Spleen (tissue), 11 donors: ENCODE results near the gene MAST4. TPM values are rescaled to one million over a fixed set of nuclear protein-coding genes. Genes with fewer than 3 reads are reported as not detected.

ENCODE experiments used
- DNase-seq: peaks from one replicate; pipeline ENCODE4 v3.0.0-alpha.2; 2020
- H3K27ac ChIP-seq, 8 donors: fragments of 200-600 bp; sonication (generic) in 7 of 8; 1 replicate in 4 of 8; 2 replicates in 4 of 8; pipeline versions ENCODE4 v1.5.0 to v1.8.0; 2016 to 2021; ENCODE audit warnings: inconsistent platforms in 4 of 8, mild to moderate bottlenecking in 4 of 8, moderate library complexity in 1 of 8
- H3K27me3 ChIP-seq, 7 donors: fragments of 200-600 bp; sonication (generic) in 6 of 7; replicated peaks in 1 of 7; 1 replicate in 4 of 7; 2 replicates in 3 of 7; pipeline versions ENCODE4 v1.5.0 to v1.8.0; 2016 to 2021; ENCODE audit warnings: inconsistent platforms in 3 of 7, mild to moderate bottlenecking in 1 of 7
- H3K36me3 ChIP-seq, 6 donors: fragments of 200-600 bp; sonication (generic) in 5 of 6; 1 replicate in 4 of 6; 2 replicates in 2 of 6; pipeline versions ENCODE4 v1.5.0 to v1.8.0; 2016 to 2021; ENCODE audit warnings: inconsistent platforms in 2 of 6
- H3K4me1 ChIP-seq, 6 donors: fragments of 200-600 bp; sonication (generic) in 5 of 6; 1 replicate in 3 of 6; 2 replicates in 3 of 6; pipeline versions ENCODE4 v1.5.0 to v1.8.0; 2016 to 2021; ENCODE audit warnings: inconsistent platforms in 3 of 6
- H3K4me3 ChIP-seq, 8 donors: fragments of 200-600 bp; sonication (generic) in 7 of 8; 1 replicate in 4 of 8; 2 replicates in 4 of 8; pipeline versions ENCODE4 v1.5.0 to v1.8.0; 2016 to 2021; ENCODE audit warnings: inconsistent platforms in 4 of 8, mild to moderate bottlenecking in 4 of 8, moderate library complexity in 2 of 8
- H3K9me3 ChIP-seq, 8 donors: fragments of 200-600 bp; sonication (generic) in 7 of 8; 1 replicate in 4 of 8; 2 replicates in 4 of 8; pipeline versions ENCODE4 v1.5.0 to v1.8.0; 2016 to 2021; ENCODE audit warnings: inconsistent platforms in 4 of 8
- CTCF ChIP-seq, 11 experiments: fragments of 200-600 bp in 7 of 11; fragments of 450-650 bp in 4 of 11; sonication (generic) in 4 of 11; IDR thresholded peaks in 8 of 11; conservative IDR thresholded peaks in 3 of 11; 1 replicate in 7 of 11; 2 replicates in 4 of 11; pipeline versions ENCODE4 v1.4.0 to v1.8.0; 2016 to 2021; ENCODE audit warnings: antibody characterized with exemption in 11 of 11, inconsistent platforms in 4 of 11, mild to moderate bottlenecking in 1 of 11
- POLR2A ChIP-seq, 3 donors: fragments of 450-650 bp; IDR thresholded peaks; one replicate each; pipeline ENCODE4 v1.5.1; 2017; ENCODE audit warnings: antibody characterized with exemption in 3 of 3, mild to moderate bottlenecking in 1 of 3
- POLR2AphosphoS5 ChIP-seq, 3 donors: sonication (generic); formaldehyde crosslinking; IDR thresholded peaks; one replicate each; pipeline ENCODE4 v1.5.1; 2017; ENCODE audit warnings: antibody characterized with exemption in 3 of 3
- WGBS, 5 donors: extraction: QIAGEN DNeasy Blood & Tissue Kit in 3 of 5; methylation state at CpG; one replicate each; pipeline versions ENCODE4 v1.1.5 to v1.1.7; 2013 to 2018; 5-methylcytosine and 5-hydroxymethylcytosine counted together
- intact Hi-C: fragments of 100-400 bp; cut with DNase I; formaldehyde crosslinking; loops from one replicate; pipeline ENCODE4 v1.15.0; 2023; ENCODE audit warnings: low total_unique reads
- polyA plus RNA-seq, 3 donors: library from polyadenylated mRNA; stranded (reverse); fragments of 200-250 nt; gene quantifications; one replicate each; pipeline ENCODE4 v1.2.1, GENCODE V29; 2013
- total RNA-seq, 7 donors: library from RNA; depleted of rRNA in 3 of 7; stranded (reverse); fragments of >200 nt in 3 of 7; fragmentation: NEBNext Ultra II Directional in 4 of 7; extraction: Animal tissue kit (Norgen Biotek cat#: 25700) in 4 of 7; gene quantifications; one replicate each; pipeline versions ENCODE4 v1.1.0 to v1.2.1, GENCODE V29; 2016 to 2021
- donor health status: healthy with polysubstance abuse.
- donor health status: DM: no; HTN: no; CAD: no; lungs with moderate emphysema.
- donor health status: DM: no; HTN: no; CAD: no.
- donor health status: Bipolar disorder and iron deficiency.
- donor health status: healthy.
- donor health status: DM: no; HTN: no; CAD: no.
- donor health status: DM: yes; HTN: yes; CAD: no.

MAST4 gene
- total and polyA plus RNA-seq, 10 donors, result 2.5 to 43.7 (median 25.4) TPM

GRCh38 chr5:67033880-67034651, 437.9 kb downstream of the MAST4 start:
- 58 to 86% (median 81%) methylated on average over 8 of the region's 8 CpGs for WGBS, 5 donors
- H3K4me1 ChIP-seq, result peaks cover 0 to 42% (median 19%) of the 10 kb centered on the region in 6 donors
- no peaks in the 10 kb centered on the region for H3K27me3 ChIP-seq
- H3K9me3 ChIP-seq, result no peaks in the 10 kb centered on the region
- no peaks in the 10 kb centered on the region for H3K36me3 ChIP-seq
- intact Hi-C loops, result no loop called here
- DNase-seq, result no peak
- no peak for TF ChIP-seq CTCF (IDR thresholded peaks at IDR 0.05 in 8 of 11, conservative IDR thresholded peaks at IDR 0.05 in 3 of 11)
- no peak for TF ChIP-seq POLR2AphosphoS5 (IDR thresholded peaks at IDR 0.05)
- TF ChIP-seq POLR2A (IDR thresholded peaks at IDR 0.05), result no peak
- H3K4me3 ChIP-seq, result no peak overlapping the region
- H3K27ac ChIP-seq, result no peak overlapping the region

- H3K9me3 ChIP-seq, result no peaks in the 10 kb centered on the region
- no peak overlapping the region for H3K27ac ChIP-seq
- TF ChIP-seq POLR2AphosphoS5 (IDR thresholded peaks at IDR 0.05), result no peak
- TF ChIP-seq POLR2A (IDR thresholded peaks at IDR 0.05), result no peak
- TF ChIP-seq CTCF (IDR thresholded peaks at IDR 0.05 in 8 of 11, conservative IDR thresholded peaks at IDR 0.05 in 3 of 11), result no peak
- H3K4me3 ChIP-seq, result no peak overlapping the region
- no peaks in the 10 kb centered on the region for H3K36me3 ChIP-seq
- peaks cover 0 to 42% (median 18%) of the 10 kb centered on the region in 6 donors for H3K4me1 ChIP-seq
- intact Hi-C loops, result no loop called here
- WGBS, 5 donors, result 77 to 89% (median 84%) methylated on average over 4 of the region's 4 CpGs
- no peaks in the 10 kb centered on the region for H3K27me3 ChIP-seq
- no peak for DNase-seq
Measured at GRCh38 chr5:67035098-67035740, 439.0 kb downstream of the MAST4 start.

GRCh38 chr5:67037171-67037570, 441.0 kb downstream of the MAST4 start:
- DNase-seq, result no peak
- no peaks in the 10 kb centered on the region for H3K36me3 ChIP-seq
- no peak overlapping the region for H3K27ac ChIP-seq
- H3K9me3 ChIP-seq, result no peaks in the 10 kb centered on the region
- peaks cover 0 to 29% (median 6%) of the 10 kb centered on the region in 6 donors for H3K4me1 ChIP-seq
- H3K27me3 ChIP-seq, result no peaks in the 10 kb centered on the region
- WGBS, 5 donors, result 68 to 87% (median 85%) methylated on average over 1 of the region's 1 CpG
- no peak overlapping the region for H3K4me3 ChIP-seq
- intact Hi-C loops, result no loop called here
- TF ChIP-seq POLR2A (IDR thresholded peaks at IDR 0.05) (no peak), CTCF (IDR thresholded peaks at IDR 0.05 in 8 of 11, conservative IDR thresholded peaks at IDR 0.05 in 3 of 11) (no peak), POLR2AphosphoS5 (IDR thresholded peaks at IDR 0.05) (no peak)
